MM.1S (cell line): ENCODE results near the gene TTC34.

Experiments
- EZH2 ChIP-seq: fragments of 300-600 bp; sonication (generic); optimal IDR thresholded peaks from 2 replicates; pipeline ENCODE3; 2017; ENCODE audit warnings: low read depth, mild to moderate bottlenecking, antibody characterized with exemption, low read length, mixed read lengths
- TF ChIP-seq, protein P1 (sequence below): fragments of 300-600 bp; sonication (generic); IDR thresholded peaks from 2 replicates; pipeline ENCODE4 v1.5.1; 2016; ENCODE audit warnings: antibody characterized with exemption, low read length, mixed read lengths

GRCh38 chr1:2596530-2597333 is 204.8 kb downstream of the TTC34 start:
- TF ChIP-seq, protein P1, sequence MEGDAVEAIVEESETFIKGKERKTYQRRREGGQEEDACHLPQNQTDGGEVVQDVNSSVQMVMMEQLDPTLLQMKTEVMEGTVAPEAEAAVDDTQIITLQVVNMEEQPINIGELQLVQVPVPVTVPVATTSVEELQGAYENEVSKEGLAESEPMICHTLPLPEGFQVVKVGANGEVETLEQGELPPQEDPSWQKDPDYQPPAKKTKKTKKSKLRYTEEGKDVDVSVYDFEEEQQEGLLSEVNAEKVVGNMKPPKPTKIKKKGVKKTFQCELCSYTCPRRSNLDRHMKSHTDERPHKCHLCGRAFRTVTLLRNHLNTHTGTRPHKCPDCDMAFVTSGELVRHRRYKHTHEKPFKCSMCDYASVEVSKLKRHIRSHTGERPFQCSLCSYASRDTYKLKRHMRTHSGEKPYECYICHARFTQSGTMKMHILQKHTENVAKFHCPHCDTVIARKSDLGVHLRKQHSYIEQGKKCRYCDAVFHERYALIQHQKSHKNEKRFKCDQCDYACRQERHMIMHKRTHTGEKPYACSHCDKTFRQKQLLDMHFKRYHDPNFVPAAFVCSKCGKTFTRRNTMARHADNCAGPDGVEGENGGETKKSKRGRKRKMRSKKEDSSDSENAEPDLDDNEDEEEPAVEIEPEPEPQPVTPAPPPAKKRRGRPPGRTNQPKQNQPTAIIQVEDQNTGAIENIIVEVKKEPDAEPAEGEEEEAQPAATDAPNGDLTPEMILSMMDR = no peak
- TF ChIP-seq EZH2 = no peak
